GM23338 (cell line): ENCODE data around the gene THOP1. TPM values are rescaled to one million over a fixed set of nuclear protein-coding genes. Genes with fewer than 3 reads are reported as not detected.

ENCODE experiments used
- ATAC-seq: fragments of 200-7000 bp; cut with Tn5 transposase; 3 replicates; pipeline ENCODE4 v1.9.1; 2020
- DNase-seq: peaks from one replicate; pipeline ENCODE4 v3.0.0-alpha.2; 2015; ENCODE audit warnings: low spot score
- H2AFZ ChIP-seq: fragments of 200-600 bp; sonication (generic); 2 replicates; pipeline ENCODE4 v1.8.0; 2016; ENCODE audit warnings: antibody characterized with exemption, mild to moderate bottlenecking, moderate library complexity
- H3F3A ChIP-seq: fragments of 200-600 bp; sonication (generic); replicated peaks from 2 replicates; pipeline ENCODE4 v1.8.0; 2017; ENCODE audit warnings: antibody characterized with exemption, mixed run types, low read depth
- H3K27ac ChIP-seq: fragments of 200-600 bp; sonication (generic); 2 replicates; pipeline ENCODE4 v1.6.1; 2016; ENCODE audit warnings: low read depth
- H3K27me3 ChIP-seq: fragments of 200-600 bp; sonication (generic); 2 replicates; pipeline ENCODE4 v1.8.0; 2016; ENCODE audit warnings: mild to moderate bottlenecking, mixed run types, moderate library complexity; ENCODE audit not compliant: insufficient read depth
- H3K36me3 ChIP-seq: fragments of 200-600 bp; sonication (generic); 2 replicates; pipeline ENCODE4 v1.8.0; 2016; ENCODE audit warnings: mild to moderate bottlenecking; ENCODE audit not compliant: insufficient read depth
- H3K4me1 ChIP-seq: fragments of 200-600 bp; sonication (generic); 2 replicates; pipeline ENCODE4 v1.8.0; 2016; ENCODE audit warnings: mild to moderate bottlenecking, moderate library complexity; ENCODE audit not compliant: insufficient read depth
- H3K4me2 ChIP-seq: fragments of 200-600 bp; sonication (generic); 2 replicates; pipeline ENCODE4 v1.7.1; 2017; ENCODE audit warnings: mixed run types
- H3K4me3 ChIP-seq: fragments of 200-600 bp; sonication (generic); 2 replicates; pipeline ENCODE4 v1.6.1; 2016; ENCODE audit warnings: mixed run types
- H3K79me2 ChIP-seq: fragments of 200-600 bp; sonication (generic); replicated peaks from 2 replicates; pipeline ENCODE4 v1.8.0; 2017; ENCODE audit warnings: mild to moderate bottlenecking; ENCODE audit not compliant: insufficient read depth
- H3K9me2 ChIP-seq: fragments of 200-600 bp; sonication (generic); 2 replicates; pipeline ENCODE4 v1.8.0; 2017; ENCODE audit not compliant: insufficient read depth
- H4K20me1 ChIP-seq: fragments of 200-600 bp; sonication (generic); replicated peaks from 2 replicates; pipeline ENCODE4 v1.8.0; 2017; ENCODE audit warnings: mild to moderate bottlenecking; ENCODE audit not compliant: insufficient read depth
- H3K27ac Mint-ChIP-seq: 2 replicates; pipeline ENCODE4 v1.8.0; 2020; ENCODE audit warnings: inconsistent platforms, mild to moderate bottlenecking, moderate library complexity, mixed read lengths
- H3K27me3 Mint-ChIP-seq: 3 replicates; pipeline ENCODE4 v1.8.0; 2022; ENCODE audit warnings: low read depth, mild to moderate bottlenecking, moderate library complexity, mixed read lengths, inconsistent platforms; ENCODE audit not compliant: insufficient read depth, poor library complexity
- H3K36me3 Mint-ChIP-seq: 3 replicates; pipeline ENCODE4 v1.8.0; 2021; ENCODE audit warnings: low read depth, mild to moderate bottlenecking, inconsistent platforms, moderate library complexity, mixed read lengths
- H3K4me1 Mint-ChIP-seq: 3 replicates; pipeline ENCODE4 v1.8.0; 2020; ENCODE audit warnings: mild to moderate bottlenecking, inconsistent platforms, mixed read lengths
- H3K4me3 Mint-ChIP-seq: 3 replicates; pipeline ENCODE4 v1.8.0; 2021; ENCODE audit warnings: moderate library complexity, mild to moderate bottlenecking, inconsistent platforms, mixed read lengths
- H3K9me3 Mint-ChIP-seq: 3 replicates; pipeline ENCODE4 v1.8.0; 2020; ENCODE audit warnings: moderate library complexity, mild to moderate bottlenecking, inconsistent platforms, mixed read lengths
- CTCF ChIP-seq, 2 experiments: fragments of 200-600 bp in 1 of 2; sonication (generic) in 1 of 2; conservative IDR thresholded peaks; 2 replicates each; pipeline versions ENCODE4 v1.5.1 to v1.6.1; 2016 to 2017; ENCODE audit warnings: antibody characterized with exemption in 2 of 2, low read depth in 2 of 2, mild to moderate bottlenecking in 2 of 2, moderate library complexity in 1 of 2
- ETS1 ChIP-seq: IDR thresholded peaks from 2 replicates; pipeline ENCODE4 v1.6.1; 2016; ENCODE audit warnings: antibody characterized with exemption
- EZH2phosphoT487 ChIP-seq: fragments of 200-600 bp; sonication (generic); IDR thresholded peaks from one replicate; pipeline ENCODE4 v1.8.1; 2018; ENCODE audit warnings: antibody characterized with exemption; ENCODE audit not compliant: unreplicated experiment
- NANOG ChIP-seq: IDR thresholded peaks from 2 replicates; pipeline ENCODE4 v1.6.1; 2016; ENCODE audit warnings: antibody characterized with exemption, borderline replicate concordance
- POLR2AphosphoS5 ChIP-seq: IDR thresholded peaks from 2 replicates; pipeline ENCODE4 v1.6.1; 2016; ENCODE audit warnings: antibody characterized with exemption, low read depth
- STAT1 ChIP-seq: IDR thresholded peaks from one replicate; pipeline ENCODE4 v1.6.1; 2016; ENCODE audit warnings: antibody characterized with exemption; ENCODE audit not compliant: unreplicated experiment
- ZNF331 ChIP-seq: fragments of 250-450 bp; sonication (Bioruptor Pico); IDR thresholded peaks from 2 replicates; pipeline ENCODE4 v1.5.0; 2020; ENCODE audit warnings: low read depth, mild to moderate bottlenecking, moderate library complexity
- polyA plus RNA-seq: library from polyadenylated mRNA; unstranded; fragments of >200 nt; fragmentation: Nextera tagmentation; extraction: Ambion mirVana; gene quantifications from 2 replicates; pipeline ENCODE4 v1.2.1, GENCODE V29; 2016
- total RNA-seq: library from RNA; depleted of rRNA; stranded (reverse); fragments of >200 nt; shearing (Covaris generic); gene quantifications from 2 replicates; pipeline ENCODE4 v1.2.3, GENCODE V29; 2014

THOP1 gene
- total and polyA plus RNA-seq, 2 experiments from 2014 or later, result 110 to 229 TPM

DNA sequence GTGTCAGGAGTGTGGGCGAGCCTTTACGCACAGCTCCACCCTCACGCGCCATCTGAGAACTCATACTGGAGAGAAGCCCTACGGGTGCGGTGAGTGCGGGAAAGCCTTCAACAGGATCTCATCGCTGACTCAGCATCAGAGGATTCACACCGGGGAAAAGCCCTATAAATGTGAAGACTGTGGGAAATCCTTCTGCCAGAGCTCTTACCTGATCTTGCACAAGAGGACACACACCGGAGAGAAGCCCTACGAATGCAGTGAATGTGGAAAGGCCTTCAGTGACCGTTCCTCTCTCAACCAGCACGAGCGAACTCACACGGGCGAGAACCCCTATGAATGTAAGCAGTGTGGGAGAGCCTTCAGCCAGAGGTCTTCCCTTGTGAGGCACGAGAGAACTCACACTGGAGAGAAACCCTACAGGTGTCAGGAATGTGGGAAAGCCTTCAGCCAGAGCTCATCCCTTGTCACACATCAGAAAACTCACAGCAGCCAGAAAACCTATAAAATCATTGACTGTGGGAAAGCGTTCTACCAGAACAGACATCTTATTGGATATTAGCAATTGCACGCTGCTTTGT is 49.1 kb downstream of the THOP1 start:
- no peaks in the 10 kb centered on the region for H3K4me1 Mint-ChIP-seq
- no peak for ATAC-seq
- no peak overlapping the region for H3K27ac Mint-ChIP-seq
- no peak for DNase-seq
- TF ChIP-seq NANOG (no peak), STAT1 (no peak), ETS1 (no peak), POLR2AphosphoS5 (no peak)
- H3K9me3 Mint-ChIP-seq, result peaks cover 94% of the 10 kb centered on the region
- H3K4me3 Mint-ChIP-seq, result no peak overlapping the region
- H3K9me2 ChIP-seq, result no peaks in the 10 kb centered on the region
- H3K36me3 Mint-ChIP-seq, result peaks cover 80% of the 10 kb centered on the region
- H3K27me3 ChIP-seq, result no peaks in the 10 kb centered on the region
- H3F3A ChIP-seq, result no peaks in the 10 kb centered on the region
- H3K27ac ChIP-seq, result no peak overlapping the region
- H2AFZ ChIP-seq, result no peak overlapping the region
- no peak overlapping the region for H3K4me3 ChIP-seq
- H4K20me1 ChIP-seq, result no peaks in the 10 kb centered on the region
- H3K36me3 ChIP-seq, result peaks cover 32% of the 10 kb centered on the region
- H3K27me3 Mint-ChIP-seq, result peaks cover 8% of the 10 kb centered on the region
- no peaks in the 10 kb centered on the region for H3K79me2 ChIP-seq
- no peaks in the 10 kb centered on the region for H3K4me1 ChIP-seq
- H3K4me2 ChIP-seq, result no peak overlapping the region

DNA sequence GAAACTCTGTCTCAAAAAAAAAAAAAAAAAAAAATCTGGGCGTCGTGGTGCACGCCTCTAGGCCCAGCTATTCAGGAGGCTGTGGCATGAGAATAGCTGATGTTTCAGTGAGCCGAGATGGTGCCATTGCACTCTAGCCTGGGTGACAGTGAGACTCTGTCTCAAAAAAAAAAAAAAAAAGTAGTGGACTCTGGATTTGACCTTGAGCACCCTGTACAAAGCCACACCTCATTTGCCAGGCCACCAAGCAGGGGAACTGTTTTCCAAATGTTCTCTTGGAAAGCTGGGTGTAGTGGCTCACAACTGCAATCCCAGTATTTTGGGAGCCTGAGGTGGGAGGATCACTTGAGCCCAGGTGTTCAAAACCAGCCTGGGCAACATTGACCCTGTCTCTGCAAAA is 52.1 kb downstream of the THOP1 start:
- peaks cover 23% of the 10 kb centered on the region for H3K27me3 Mint-ChIP-seq
- H3K4me2 ChIP-seq, result no peak overlapping the region
- no peak overlapping the region for H3K4me3 Mint-ChIP-seq
- H3K4me3 ChIP-seq, result no peak overlapping the region
- H3K27ac Mint-ChIP-seq, result no peak overlapping the region
- peaks cover 4% of the 10 kb centered on the region; the same call in 1 of the 2 replicates for H4K20me1 ChIP-seq
- H3K79me2 ChIP-seq, result peaks cover 1% of the 10 kb centered on the region; the same call in 1 of the 2 replicates
- no peak for TF ChIP-seq EZH2phosphoT487
- TF ChIP-seq CTCF (conservative IDR thresholded peaks at IDR 0.05; ENCODE audit: low read depth in 2 of 2), result no peak
- TF ChIP-seq ZNF331 (CRISPR knock-in tag), result no peak
- no peaks in the 10 kb centered on the region for H3K9me2 ChIP-seq
- H3F3A ChIP-seq, result no peaks in the 10 kb centered on the region
- peaks cover 5% of the 10 kb centered on the region; the same call in 1 of the 2 replicates for H3K27me3 ChIP-seq
- peaks cover 28% of the 10 kb centered on the region for H3K36me3 ChIP-seq
- peaks cover 5% of the 10 kb centered on the region; the same call in 1 of the 2 replicates for H3K4me1 ChIP-seq
- H3K36me3 Mint-ChIP-seq, result peaks cover 60% of the 10 kb centered on the region
- H3K9me3 Mint-ChIP-seq, result peaks cover 74% of the 10 kb centered on the region
- H3K27ac ChIP-seq, result no peak overlapping the region
- H2AFZ ChIP-seq, result no peak overlapping the region
- no peak for DNase-seq
- ATAC-seq, result no peak
- H3K4me1 Mint-ChIP-seq, result peaks cover 4% of the 10 kb centered on the region
